C1 segment of cervical spinal cord (tissue), 14 donors: ENCODE data around the gene SPATA2.
"Not testable (repeated sequence)": the region's sequence is repeated elsewhere in the genome, so short reads cannot be mapped to it uniquely, and the experiment has no call there.

ENCODE experiments used
- DNase-seq, 14 donors: peaks; one replicate each; lab custom pipeline; 2025; lab: John Stamatoyannopoulos, UW

Gene SPATA2, protein sequence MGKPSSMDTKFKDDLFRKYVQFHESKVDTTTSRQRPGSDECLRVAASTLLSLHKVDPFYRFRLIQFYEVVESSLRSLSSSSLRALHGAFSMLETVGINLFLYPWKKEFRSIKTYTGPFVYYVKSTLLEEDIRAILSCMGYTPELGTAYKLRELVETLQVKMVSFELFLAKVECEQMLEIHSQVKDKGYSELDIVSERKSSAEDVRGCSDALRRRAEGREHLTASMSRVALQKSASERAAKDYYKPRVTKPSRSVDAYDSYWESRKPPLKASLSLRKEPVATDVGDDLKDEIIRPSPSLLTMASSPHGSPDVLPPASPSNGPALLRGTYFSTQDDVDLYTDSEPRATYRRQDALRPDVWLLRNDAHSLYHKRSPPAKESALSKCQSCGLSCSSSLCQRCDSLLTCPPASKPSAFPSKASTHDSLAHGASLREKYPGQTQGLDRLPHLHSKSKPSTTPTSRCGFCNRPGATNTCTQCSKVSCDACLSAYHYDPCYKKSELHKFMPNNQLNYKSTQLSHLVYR

DNA sequence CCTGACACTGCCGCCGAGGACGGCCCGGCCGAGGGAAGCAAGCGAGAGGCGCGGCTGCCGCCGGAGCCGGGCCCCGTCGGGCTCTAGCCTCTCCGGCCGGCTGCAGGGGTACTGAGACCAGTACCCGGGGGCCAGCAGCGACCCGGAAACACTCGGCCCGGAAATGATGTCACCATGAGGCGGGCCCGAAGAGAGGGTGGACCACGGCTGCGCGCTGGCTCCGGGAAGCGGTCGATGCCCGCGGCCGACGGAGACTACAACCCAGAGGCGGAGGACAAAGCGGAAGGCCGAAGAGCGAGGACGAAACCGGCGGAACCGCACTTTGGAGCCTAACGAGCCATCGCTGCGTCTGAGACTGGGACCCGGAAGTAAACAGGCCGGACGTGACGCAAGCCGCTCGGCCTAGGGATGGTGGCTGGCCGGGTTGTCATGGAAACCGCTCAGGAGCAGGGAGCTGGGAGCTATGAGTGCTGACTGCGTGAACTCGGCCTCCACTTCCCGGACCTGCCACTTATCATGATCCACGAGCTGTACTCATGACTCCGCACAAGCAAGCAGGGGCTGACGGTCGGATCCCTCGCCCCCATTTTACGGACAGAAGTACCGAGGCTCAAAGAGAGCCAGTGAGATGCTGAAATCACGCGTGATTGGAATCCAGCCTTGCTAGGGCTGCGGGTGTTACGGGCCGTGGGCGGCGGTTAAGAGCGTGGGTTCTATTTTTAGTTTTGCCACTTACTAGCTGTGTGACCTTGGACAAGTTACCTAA, at the start of gene SPATA2:
TSS of gene SPATA2 (minus strand) at position 150 of the 766 bp plus-strand sequence. CDS start 7,039 bp downstream, outside the sequence.
- DNase-seq: peak; percentile 74 to 100 (median 95)

GRCh38 chr20:49961413-49961812, 46.1 kb upstream of the SPATA2 start:
- DNase-seq: no peak

DNA sequence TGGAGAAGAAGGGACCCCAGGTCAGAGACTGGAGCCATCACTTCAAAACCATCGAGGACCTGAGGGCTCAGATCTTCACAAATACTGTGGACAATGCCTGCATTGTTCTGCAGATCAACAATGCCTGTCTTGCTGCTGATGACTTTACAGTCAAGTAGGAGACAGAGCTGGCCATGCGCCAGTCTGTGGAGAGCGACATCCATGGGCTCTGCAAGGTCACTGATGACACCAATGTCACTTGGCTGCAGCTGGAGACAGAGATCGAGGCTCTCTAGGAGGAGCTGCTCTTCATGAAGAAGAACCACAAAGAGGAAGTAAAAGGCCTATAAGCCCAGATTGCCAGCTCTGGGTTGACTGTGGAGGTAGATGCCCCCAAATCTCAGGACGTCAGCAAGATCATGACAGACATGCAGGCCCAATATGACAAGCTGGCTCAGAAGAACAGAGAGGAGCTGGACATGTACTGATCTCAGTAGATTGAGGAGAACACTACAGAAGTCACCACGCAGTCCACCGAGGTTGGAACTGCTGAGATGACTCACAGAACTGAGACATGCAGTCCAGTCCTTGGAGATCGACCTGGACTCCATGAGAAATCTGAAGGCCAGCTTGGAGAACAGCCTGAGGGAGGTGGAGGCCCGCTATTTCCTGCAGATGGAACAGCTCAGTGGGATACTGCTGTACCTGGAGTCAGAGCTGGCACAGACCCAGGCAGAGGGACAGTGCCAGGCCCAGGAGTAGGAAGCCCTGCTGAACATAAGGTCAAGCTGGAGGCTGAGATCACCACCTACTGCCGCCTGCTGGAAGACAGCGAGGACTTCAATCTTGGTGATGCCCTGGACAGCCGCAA, 42.0 kb upstream of the SPATA2 start:
- peak in 10 of 14 donors; percentile 11 to 82 (median 42) for DNase-seq

DNA sequence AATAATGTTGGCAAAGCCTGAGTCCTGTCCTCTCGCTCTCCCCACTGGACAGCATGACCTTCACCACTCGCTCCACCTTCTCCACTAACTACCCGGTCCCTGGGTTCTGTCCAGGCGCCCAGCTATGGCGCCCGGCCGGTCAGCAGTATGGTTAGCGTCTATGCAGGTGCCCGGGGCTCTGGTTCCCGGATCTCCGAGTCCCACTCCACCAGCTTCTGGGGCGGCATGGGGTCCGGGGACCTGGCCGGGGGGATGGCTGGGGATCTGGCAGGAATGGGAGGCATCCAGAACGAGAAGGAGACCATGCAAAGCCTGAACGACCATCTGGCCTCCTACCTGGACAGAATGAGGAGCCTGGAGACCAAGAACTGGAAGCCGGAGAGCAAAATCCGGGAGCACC, 41.4 kb upstream of the SPATA2 start:
- DNase-seq: no peak

DNA sequence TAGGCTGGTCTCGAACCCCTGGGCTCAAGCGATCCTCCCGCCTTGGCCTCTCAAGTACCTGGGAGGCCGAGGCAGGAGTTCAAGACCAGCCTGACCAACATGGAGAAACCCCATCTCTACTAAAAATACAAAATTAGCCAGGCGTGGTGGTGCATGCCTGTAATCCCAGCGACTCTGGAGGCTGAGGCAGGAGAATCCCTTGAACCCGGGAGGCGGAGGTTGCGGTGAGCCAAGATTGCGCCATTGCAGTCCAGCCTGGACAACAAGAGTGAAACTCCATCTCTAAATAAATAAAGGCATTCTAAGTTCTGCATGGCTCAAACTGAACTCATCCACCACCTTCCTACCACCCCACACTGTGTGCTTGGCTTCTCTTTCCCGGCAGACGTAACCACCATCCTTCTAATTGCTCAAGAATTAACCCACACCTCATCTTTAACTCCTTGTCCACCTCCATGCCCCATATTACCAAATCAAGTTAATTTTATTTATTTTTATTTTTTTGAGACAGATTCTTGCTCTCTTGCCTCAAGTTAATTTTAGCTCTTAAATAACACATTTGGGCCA, 40.6 kb upstream of the SPATA2 start:
- not testable (repeated sequence) for DNase-seq

DNA sequence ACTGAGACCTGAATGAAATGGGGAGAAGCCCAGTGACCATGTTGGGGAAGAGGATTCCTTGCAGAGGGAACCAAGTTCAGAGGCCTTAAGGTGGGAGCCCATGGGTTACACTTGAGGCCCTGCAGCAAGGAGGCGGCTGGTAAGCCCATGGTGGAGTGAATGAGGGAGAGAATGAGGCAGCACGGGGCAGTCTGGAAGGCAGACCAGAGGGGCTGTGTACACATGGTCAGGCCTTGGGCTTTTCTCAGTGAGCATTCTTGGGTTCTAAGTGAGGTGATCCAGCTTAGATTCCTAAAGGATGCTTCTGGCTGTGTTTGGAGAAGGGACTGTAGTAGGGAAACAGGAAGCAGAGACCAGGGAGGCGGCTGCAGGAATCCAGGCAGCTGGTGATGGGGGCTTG, 39.8 kb upstream of the SPATA2 start:
- DNase-seq: no peak

GRCh38 chr20:49951151-49951550, 35.8 kb upstream of the SPATA2 start:
- no peak for DNase-seq

- no peak for DNase-seq
Observed at GRCh38 chr20:49948809-49949507, 33.6 kb upstream of the SPATA2 start.

DNA sequence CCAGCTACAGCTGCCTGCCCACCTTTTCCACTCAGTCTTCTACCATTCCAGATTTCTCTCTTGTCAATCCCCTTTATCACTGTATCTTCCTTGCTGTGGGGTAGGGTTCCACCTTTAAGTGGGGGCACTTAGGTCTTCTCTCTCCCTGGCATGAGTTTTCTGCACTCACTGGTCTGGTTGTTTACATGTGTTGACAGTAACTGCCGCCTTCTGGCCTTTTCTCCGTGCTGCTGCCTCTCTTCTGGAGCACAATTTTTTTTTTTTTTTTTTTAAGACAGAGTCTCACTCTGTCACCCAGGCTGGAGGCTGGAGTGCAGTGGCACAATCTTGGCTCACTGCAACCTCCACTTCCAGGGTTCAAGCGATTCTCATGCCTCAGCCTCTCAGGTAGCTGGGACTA, 32.8 kb upstream of the SPATA2 start:
- no peak for DNase-seq

- DNase-seq: no peak
Observed at GRCh38 chr20:49945701-49946477, 30.6 kb upstream of the SPATA2 start.

DNA sequence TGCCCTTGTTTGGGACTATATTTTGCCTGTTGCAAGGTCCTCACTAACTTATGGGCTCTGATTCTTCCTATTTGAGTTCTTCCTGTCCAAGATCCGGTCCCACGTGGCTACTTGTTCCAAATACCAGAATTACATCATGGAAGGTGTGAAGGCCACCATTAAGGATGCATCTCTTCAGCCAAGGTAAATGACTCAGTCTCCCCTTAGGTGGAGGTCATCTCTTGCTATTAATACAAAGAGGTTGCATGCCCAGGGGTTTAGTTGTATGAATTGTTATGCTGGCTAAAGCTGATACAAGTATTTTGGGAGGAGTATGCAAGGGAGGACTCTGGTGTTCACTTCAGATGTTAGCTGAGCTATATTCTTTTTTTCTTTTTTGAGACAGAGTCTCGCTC, 30.0 kb upstream of the SPATA2 start:
- DNase-seq: no peak

GRCh38 chr20:49942942-49943341, 27.6 kb upstream of the SPATA2 start:
- no peak for DNase-seq

DNA sequence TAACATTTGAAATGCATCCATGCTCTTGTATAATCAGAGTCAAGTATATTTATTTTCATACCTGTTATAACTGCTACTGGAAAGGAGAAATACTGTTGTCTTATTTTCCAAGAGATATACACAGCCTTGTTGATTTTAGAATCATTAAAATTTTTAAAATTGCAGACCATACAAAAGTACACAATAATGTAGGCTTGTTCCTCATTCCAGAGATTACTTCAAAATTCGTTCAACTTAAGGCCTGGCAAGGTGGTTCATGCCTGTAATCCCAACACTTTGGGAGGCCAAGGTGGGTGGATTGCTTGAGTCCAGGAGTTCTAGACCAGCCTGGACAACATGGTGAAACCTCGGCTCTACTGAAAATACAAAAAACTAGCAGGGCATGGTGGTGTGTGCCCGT, 27.0 kb upstream of the SPATA2 start:
- no peak for DNase-seq

GRCh38 chr20:49941456-49941855, 26.1 kb upstream of the SPATA2 start:
- DNase-seq: no peak

DNA sequence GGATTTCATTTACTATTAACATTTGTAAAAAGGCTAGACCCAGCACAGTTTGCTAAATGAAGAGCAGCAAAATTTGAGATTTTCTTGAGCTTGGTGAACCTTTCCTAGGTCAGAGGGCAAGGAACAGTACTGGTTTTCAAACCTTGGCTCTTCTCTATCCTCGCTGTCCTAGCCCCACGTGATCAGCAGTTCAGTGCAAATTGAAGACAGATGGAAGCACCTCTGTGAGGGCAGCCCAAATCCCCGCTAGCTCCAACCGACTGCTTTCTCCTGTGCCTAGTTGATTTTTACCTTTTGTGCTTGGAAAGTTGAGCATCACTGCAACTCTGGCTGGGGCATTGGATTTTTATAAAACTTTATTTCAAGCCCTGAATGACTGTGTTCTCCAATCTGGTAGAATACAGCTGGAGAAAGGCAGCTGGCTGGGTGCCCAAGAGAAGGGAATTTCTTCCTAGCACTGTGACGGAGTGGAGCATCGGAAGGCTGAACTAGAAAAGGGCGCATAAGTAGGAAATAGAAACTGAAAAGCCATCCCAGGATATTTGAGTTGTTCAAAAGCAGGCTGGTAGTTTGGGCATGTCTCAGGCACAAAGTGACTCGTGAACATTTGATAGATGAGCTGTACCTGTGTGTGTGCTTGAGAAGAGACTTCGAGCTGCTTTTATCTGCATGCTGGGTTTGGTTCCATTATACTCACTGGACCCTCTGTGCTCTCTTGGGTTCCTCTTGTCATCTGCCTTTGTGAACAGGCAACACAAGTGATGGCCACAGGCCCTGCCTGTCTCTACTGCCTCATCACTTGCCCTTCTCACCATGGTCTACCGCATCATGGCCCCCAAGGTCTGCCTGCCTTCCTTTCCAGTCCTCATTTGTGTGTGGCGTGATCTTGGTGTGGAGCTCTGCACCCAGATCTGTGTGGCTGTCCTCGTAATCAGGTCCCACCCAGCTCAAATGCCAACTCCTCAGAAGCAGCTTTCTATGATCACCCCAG, 23.1 kb upstream of the SPATA2 start:
- DNase-seq: peak in 3 of 14 donors; percentile 7 to 54 (median 14)

DNA sequence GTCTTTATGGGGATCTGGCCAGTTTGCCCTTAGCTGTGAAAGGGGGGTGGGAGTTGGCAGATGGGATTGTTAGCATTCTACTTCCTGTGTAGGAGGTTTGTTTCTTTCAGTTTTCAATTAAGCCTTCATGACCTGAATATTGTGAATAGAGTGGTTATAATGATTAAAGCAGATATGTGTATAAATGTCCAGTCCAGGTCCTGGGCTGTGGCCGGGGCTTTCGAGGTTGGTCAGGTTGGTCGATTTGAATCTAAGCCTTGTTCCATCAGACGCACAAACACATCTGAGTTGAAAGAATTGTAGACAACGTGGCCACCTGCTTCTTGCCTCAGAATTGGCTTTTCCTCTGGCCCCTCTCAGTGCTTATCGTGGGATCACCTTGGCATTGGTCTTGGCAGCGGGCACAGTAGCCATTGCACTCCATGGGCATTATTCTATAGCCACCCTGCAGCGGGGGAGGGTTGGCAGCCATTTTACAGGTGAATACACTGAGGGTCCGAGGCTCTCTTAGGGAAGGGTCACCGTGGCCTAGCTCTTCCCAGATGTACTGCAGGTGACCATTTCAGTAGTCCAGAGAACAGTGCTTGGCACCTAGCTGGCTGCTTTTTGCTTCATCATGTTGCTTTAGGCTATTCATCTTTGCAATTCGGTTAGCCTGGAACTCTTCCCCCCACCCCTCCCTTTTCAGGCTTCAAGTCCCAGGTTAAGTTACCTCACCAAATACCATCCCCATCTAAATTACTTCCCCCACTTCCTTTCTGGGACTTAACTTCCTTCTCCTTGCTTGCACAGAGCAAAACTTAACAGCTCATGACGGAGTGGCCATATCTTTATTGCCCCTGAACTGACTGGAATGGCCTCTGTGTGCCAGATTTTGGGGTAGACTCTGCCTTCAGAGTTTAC, 21.9 kb upstream of the SPATA2 start:
- DNase-seq: peak in 3 of 14 donors; percentile 14 to 31 (median 28)
